Caco-2 (cell line): Measurements from ENCODE around the gene PEX14. TPM values are rescaled to one million over a fixed set of nuclear protein-coding genes. Genes with fewer than 3 reads are reported as not detected.
A peak's percentile ranks its signal among the peaks of the same experiment; 100 is the strongest.

Source experiments
- BruUV-seq: library from RNA; stranded (reverse); fragments of 400-500 nt; replicated peaks from 2 replicates; lab custom pipeline; 2021; lab: Mats Ljungman, UMichigan
- CTCF ChIA-PET: fragments of 300-600 bp; sonication (Branson Sonifier 250); formaldehyde crosslinking; loops from one replicate; lab custom pipeline; 2022; ENCODE audit warnings: antibody characterized with exemption; lab: Charles Lee
- POLR2A ChIA-PET: fragments of 300-600 bp; sonication (Branson Sonifier 250); formaldehyde crosslinking; loops from one replicate; lab custom pipeline; 2022; ENCODE audit warnings: antibody characterized with exemption; lab: Charles Lee
- DNase-seq, 2 experiments: peaks; one replicate each; pipeline versions ENCODE4 v3.0.0 to v3.0.0-alpha.2; 2020 to 2022
- H3K27me3 ChIP-seq: replicated peaks from 2 replicates; pipeline ENCODE4 v1.6.0; 2011; ENCODE audit warnings: low read length; ENCODE audit not compliant: control insufficient read depth, insufficient read depth
- H3K36me3 ChIP-seq: 2 replicates; pipeline ENCODE4 v1.5.1; 2011; ENCODE audit warnings: low read length; ENCODE audit not compliant: control insufficient read depth, insufficient read depth
- H3K4me1 ChIP-seq: fragments of 250-450 bp; sonication (Bioruptor Pico); 2 replicates; pipeline ENCODE4 v1.5.1; 2020; ENCODE audit warnings: mild to moderate bottlenecking
- H3K4me3 ChIP-seq: 2 replicates; pipeline ENCODE4 v1.5.1; 2011; ENCODE audit warnings: low read depth, mild to moderate bottlenecking, control low read depth, low read length
- H3K9me3 ChIP-seq: fragments of 250-450 bp; sonication (Bioruptor Pico); 2 replicates; pipeline ENCODE4 v1.5.1; 2020; ENCODE audit warnings: mild to moderate bottlenecking, moderate library complexity
- H3K27ac Mint-ChIP-seq: one replicate; pipeline ENCODE4 v1.8.0; 2022; ENCODE audit warnings: mixed read lengths; ENCODE audit not compliant: unreplicated experiment
- H3K27me3 Mint-ChIP-seq: one replicate; pipeline ENCODE4 v1.8.0; 2022; ENCODE audit warnings: mixed read lengths; ENCODE audit not compliant: insufficient read depth, unreplicated experiment
- H3K36me3 Mint-ChIP-seq: one replicate; pipeline ENCODE4 v1.8.0; 2022; ENCODE audit warnings: mild to moderate bottlenecking, mixed read lengths; ENCODE audit not compliant: insufficient read depth, unreplicated experiment
- H3K4me1 Mint-ChIP-seq: one replicate; pipeline ENCODE4 v1.8.0; 2022; ENCODE audit warnings: low read depth, mixed read lengths; ENCODE audit not compliant: unreplicated experiment
- H3K4me3 Mint-ChIP-seq: one replicate; pipeline ENCODE4 v1.8.0; 2022; ENCODE audit warnings: mild to moderate bottlenecking, moderate library complexity, mixed read lengths; ENCODE audit not compliant: unreplicated experiment
- H3K9me3 Mint-ChIP-seq: one replicate; pipeline ENCODE4 v1.8.0; 2022; ENCODE audit warnings: mixed read lengths; ENCODE audit not compliant: unreplicated experiment
- intact Hi-C: fragments of 100-400 bp; cut with micrococcal nuclease; formaldehyde crosslinking; loops from one replicate; pipeline ENCODE4 v1.10.0; 2022; ENCODE audit not compliant: unreplicated experiment
- total RNA-seq: library from RNA; stranded (reverse); gene quantifications from 2 replicates; pipeline ENCODE4 v1.2.3, GENCODE V29; 2022
- TF ChIP-seq, protein P1 (sequence below), 2 experiments: fragments of 200-600 bp in 1 of 2; IDR thresholded peaks; 1 replicate in 1 of 2; 2 replicates in 1 of 2; pipeline versions ENCODE4 v1.5.1 to v1.8.0; 2011 to 2022; ENCODE audit warnings: antibody characterized with exemption in 1 of 2, control low read depth in 1 of 2, inconsistent platforms in 1 of 2, low read depth in 1 of 2, low read length in 1 of 2, mild to moderate bottlenecking in 1 of 2, moderate library complexity in 1 of 2; ENCODE audit not compliant: insufficient read depth in 1 of 2, severe bottlenecking in 1 of 2, unreplicated experiment in 1 of 2

PEX14 gene
- total RNA-seq, 1 experiment from 2014 or later, result 22.2 TPM

DNA sequence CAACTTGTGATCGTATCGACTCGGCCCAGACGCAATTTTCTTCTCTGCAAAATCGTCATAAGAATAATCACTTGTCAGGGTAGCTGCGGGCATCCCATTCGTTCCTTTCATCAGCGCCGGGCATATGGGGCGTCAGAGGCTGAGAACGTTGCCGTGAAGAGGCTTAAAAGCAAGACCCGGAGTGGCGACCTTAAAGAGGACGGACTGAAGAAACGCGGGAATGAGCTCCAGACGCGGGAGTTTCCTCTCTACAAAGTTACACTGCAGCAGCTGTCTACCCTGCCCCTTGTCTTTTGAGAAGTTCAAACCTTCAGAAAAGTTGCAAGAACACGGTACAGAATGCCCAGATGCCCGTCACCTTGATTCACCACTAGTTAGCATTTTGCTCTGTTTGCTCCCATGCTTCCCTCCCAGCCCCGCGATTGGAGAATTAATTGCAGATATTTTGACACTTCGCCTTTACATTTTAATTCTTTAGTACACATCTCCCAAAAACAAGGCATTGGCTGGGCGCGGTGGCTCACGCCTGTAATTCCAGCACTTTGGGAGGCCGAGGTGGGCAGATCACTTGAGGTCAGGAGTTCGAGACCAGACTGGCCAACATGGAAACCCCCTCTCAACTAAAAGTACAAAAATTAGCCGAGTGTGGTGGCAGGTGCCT is 43.5 kb upstream of the PEX14 start:
- Histone ChIP-seq H3K27me3 (no peaks in the 10 kb centered on the region), H3K9me3 (no peaks in the 10 kb centered on the region), H3K4me3 (peak overlapping the region; percentile 60), H3K4me1 (peaks cover 20% of the 10 kb centered on the region), H3K36me3 (no peaks in the 10 kb centered on the region; the same call in 1 of the 2 replicates)
- ChIA-PET CTCF (interaction anchor here (0.7 to 2.7 kb wide), 5 partner anchors 18 to 821 kb away, joined by 3 to 23 read pairs (median 3); partner anchors contain the start of gene CORT), POLR2A (interaction anchor here (0.5 to 1.9 kb wide), 2 partner anchors 32 to 41 kb away, joined by 3 to 8 read pairs; partner anchors contain the start of gene PGD)
- peaks cover 7% of the 10 kb centered on the region for H3K36me3 Mint-ChIP-seq
- H3K27me3 Mint-ChIP-seq, result no peaks in the 10 kb centered on the region
- TF ChIP-seq, protein P1, sequence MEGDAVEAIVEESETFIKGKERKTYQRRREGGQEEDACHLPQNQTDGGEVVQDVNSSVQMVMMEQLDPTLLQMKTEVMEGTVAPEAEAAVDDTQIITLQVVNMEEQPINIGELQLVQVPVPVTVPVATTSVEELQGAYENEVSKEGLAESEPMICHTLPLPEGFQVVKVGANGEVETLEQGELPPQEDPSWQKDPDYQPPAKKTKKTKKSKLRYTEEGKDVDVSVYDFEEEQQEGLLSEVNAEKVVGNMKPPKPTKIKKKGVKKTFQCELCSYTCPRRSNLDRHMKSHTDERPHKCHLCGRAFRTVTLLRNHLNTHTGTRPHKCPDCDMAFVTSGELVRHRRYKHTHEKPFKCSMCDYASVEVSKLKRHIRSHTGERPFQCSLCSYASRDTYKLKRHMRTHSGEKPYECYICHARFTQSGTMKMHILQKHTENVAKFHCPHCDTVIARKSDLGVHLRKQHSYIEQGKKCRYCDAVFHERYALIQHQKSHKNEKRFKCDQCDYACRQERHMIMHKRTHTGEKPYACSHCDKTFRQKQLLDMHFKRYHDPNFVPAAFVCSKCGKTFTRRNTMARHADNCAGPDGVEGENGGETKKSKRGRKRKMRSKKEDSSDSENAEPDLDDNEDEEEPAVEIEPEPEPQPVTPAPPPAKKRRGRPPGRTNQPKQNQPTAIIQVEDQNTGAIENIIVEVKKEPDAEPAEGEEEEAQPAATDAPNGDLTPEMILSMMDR (IDR thresholded peaks at IDR 0.05; ENCODE audit: insufficient read depth in 1 of 2, low read depth in 1 of 2, low read length in 1 of 2, severe bottlenecking in 1 of 2, unreplicated experiment in 1 of 2), result no peak
- no peak for DNase-seq
- BruUV-seq, result TSS peak; percentile 73
- intact Hi-C loops, result no loop called here
- H3K9me3 Mint-ChIP-seq, result no peaks in the 10 kb centered on the region
- peak overlapping the region; percentile 87 for H3K27ac Mint-ChIP-seq
- peaks cover 11% of the 10 kb centered on the region for H3K4me1 Mint-ChIP-seq
- peak overlapping the region; percentile 96 for H3K4me3 Mint-ChIP-seq

DNA sequence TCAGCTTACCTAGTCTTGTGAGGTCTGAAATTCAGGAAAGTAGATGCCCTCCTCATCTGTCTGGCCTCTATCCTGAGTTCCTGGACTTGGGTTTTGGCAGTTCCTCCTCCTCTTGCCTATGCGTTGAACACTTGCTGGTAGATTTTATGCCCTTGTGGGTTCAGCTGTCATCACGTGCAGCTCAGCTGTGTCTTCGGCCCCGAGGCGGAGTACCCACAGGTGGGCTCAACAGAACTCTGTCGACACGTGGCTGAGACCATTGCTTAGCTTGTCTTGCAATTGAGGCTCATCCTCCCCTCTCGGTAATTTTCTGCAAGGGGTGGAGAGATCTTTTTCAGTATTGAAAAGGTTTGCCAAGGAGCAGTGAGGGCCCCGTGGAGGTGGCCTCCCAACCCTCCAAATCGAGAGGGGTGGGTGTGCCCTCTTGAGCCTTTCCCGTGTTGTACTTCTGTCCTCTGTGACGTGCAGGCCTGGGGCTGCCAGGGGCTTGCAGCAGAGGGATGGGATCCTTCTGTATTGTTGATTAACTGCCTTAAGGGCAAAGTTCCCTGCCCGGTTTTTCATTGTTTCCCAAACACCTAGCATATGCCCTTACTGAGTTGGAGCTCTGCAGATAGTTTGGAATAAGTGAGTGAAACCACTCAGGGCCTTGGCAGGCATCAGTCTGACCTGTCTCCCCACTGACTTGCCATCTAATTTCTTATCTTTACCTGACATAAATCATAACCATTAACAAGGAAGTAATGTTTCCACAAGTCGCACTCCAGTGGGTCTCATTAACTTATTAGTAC is 41.6 kb upstream of the PEX14 start:
- H3K36me3 ChIP-seq, result no peaks in the 10 kb centered on the region; the same call in 1 of the 2 replicates
- no peaks in the 10 kb centered on the region for H3K27me3 ChIP-seq
- Mint-ChIP-seq H3K9me3 (no peaks in the 10 kb centered on the region), H3K4me1 (no peaks in the 10 kb centered on the region), H3K27ac (no peak overlapping the region), H3K36me3 (peaks cover 7% of the 10 kb centered on the region), H3K4me3 (no peak overlapping the region), H3K27me3 (no peaks in the 10 kb centered on the region)
- H3K9me3 ChIP-seq, result no peaks in the 10 kb centered on the region
- ChIA-PET CTCF (interaction anchor here (0.6 kb wide), 1 partner anchor 47 kb away, joined by 3 read pairs; no protein-coding TSS in a partner anchor), POLR2A (no interaction called here)
- no TSS peak for BruUV-seq
- DNase-seq, result no peak
- no peak overlapping the region for H3K4me3 ChIP-seq
- intact Hi-C loops, result no loop called here
- H3K4me1 ChIP-seq, result peaks cover 5% of the 10 kb centered on the region; the same call in 1 of the 2 replicates
- TF ChIP-seq, protein P1 (IDR thresholded peaks at IDR 0.05; ENCODE audit: insufficient read depth in 1 of 2, low read depth in 1 of 2, low read length in 1 of 2, severe bottlenecking in 1 of 2, unreplicated experiment in 1 of 2), result no peak

DNA sequence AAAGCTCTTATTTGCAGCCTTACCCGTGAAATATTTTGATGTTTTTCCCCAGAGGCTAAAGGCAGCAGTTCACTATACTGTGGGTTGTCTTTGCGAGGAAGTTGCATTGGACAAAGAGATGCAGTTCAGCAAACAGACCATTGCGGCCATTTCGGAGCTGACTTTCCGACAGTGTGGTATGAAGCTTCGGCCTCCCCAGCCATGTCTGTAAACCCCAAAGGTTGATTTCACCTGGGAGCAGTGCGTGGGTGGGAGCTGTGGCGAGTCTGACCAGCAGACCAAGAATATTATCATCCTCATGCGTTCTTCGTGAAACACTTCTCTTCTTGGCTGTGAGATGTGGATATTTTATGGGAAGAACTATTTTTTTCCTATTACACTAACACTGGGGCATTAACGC is 41.0 kb upstream of the PEX14 start:
- H3K36me3 Mint-ChIP-seq, result peaks cover 7% of the 10 kb centered on the region
- Histone ChIP-seq H3K4me3 (no peak overlapping the region), H3K4me1 (peaks cover 5% of the 10 kb centered on the region; the same call in 1 of the 2 replicates), H3K36me3 (no peaks in the 10 kb centered on the region; the same call in 1 of the 2 replicates), H3K27me3 (no peaks in the 10 kb centered on the region), H3K9me3 (no peaks in the 10 kb centered on the region)
- no peak overlapping the region for H3K4me3 Mint-ChIP-seq
- TF ChIP-seq, protein P1 (IDR thresholded peaks at IDR 0.05; ENCODE audit: insufficient read depth in 1 of 2, low read depth in 1 of 2, low read length in 1 of 2, severe bottlenecking in 1 of 2, unreplicated experiment in 1 of 2), result no peak
- CTCF ChIA-PET, result no interaction called here
- H3K27me3 Mint-ChIP-seq, result no peaks in the 10 kb centered on the region
- no peak for DNase-seq
- H3K4me1 Mint-ChIP-seq, result no peaks in the 10 kb centered on the region
- BruUV-seq, result no TSS peak
- H3K27ac Mint-ChIP-seq, result no peak overlapping the region
- intact Hi-C loops, result no loop called here
- no peaks in the 10 kb centered on the region for H3K9me3 Mint-ChIP-seq
- POLR2A ChIA-PET, result no interaction called here
